ENCODE measurements around the gene HOXB4.

GRCh38 chr17:48575066-48575582, 3.0 kb downstream of the HOXB4 start:
- TF ChIP-seq POLR2A (IDR thresholded peaks at IDR 0.05; ENCODE audit: low read depth, low read length) (no peak), POLR2AphosphoS5 (IDR thresholded peaks at IDR 0.05; ENCODE audit: low read depth, low read length) (no peak)
